B cell (primary cell): ENCODE data around the gene FIG4. TPM values are rescaled to one million over a fixed set of nuclear protein-coding genes. Genes with fewer than 3 reads are reported as not detected.

Experiments used
- ATAC-seq: fragments of 200-7000 bp; cut with Tn5 transposase; one replicate; pipeline ENCODE4 v1.10.0; 2021; ENCODE audit warnings: low read depth, mild to moderate bottlenecking, moderate number of reproducible peaks, moderate library complexity
- CTCF ChIA-PET: fragments of 350-600 bp; sonication (Branson Sonifier 250); formaldehyde crosslinking; loops from one replicate; lab custom pipeline; 2021; ENCODE audit warnings: antibody characterized with exemption, inconsistent platforms; lab: Charles Lee
- POLR2A ChIA-PET: fragments of 350-600 bp; sonication (Branson Sonifier 250); formaldehyde crosslinking; loops from one replicate; lab custom pipeline; 2021; ENCODE audit warnings: antibody characterized with exemption; lab: Charles Lee
- DNase-seq: peaks from one replicate; pipeline ENCODE4 v3.0.0; 2013
- H2AFZ ChIP-seq: 2 replicates; pipeline ENCODE4 v1.6.1; 2012; ENCODE audit warnings: mild to moderate bottlenecking, low read depth, low read length; ENCODE audit not compliant: insufficient read depth, poor library complexity, severe bottlenecking
- H3K27ac ChIP-seq, 2 donors: 1 replicate in 1 of 2; 2 replicates in 1 of 2; pipeline ENCODE4 v1.5.1; 2012 to 2013; ENCODE audit warnings: low read length in 2 of 2, mild to moderate bottlenecking in 2 of 2, moderate library complexity in 1 of 2
- H3K27me3 ChIP-seq, 4 experiments: fragments of 200-600 bp in 1 of 4; sonication (generic) in 1 of 4; replicated peaks in 1 of 4; 1 replicate in 2 of 4; 2 replicates in 2 of 4; pipeline versions ENCODE4 v1.6.1 to v1.7.0; 2013 to 2016; ENCODE audit warnings: low read length in 3 of 4, mild to moderate bottlenecking in 2 of 4, mixed read lengths in 1 of 4, moderate library complexity in 1 of 4; ENCODE audit not compliant: insufficient read depth in 4 of 4, control insufficient read depth in 3 of 4; ENCODE audit errors: control extremely low read depth in 1 of 4
- H3K36me3 ChIP-seq, 2 experiments: replicated peaks in 1 of 2; 1 replicate in 1 of 2; 2 replicates in 1 of 2; pipeline versions ENCODE4 v1.6.1 to v1.7.1; 2013; ENCODE audit warnings: low read length in 1 of 2; ENCODE audit not compliant: insufficient read depth in 2 of 2, control insufficient read depth in 1 of 2; ENCODE audit errors: control extremely low read depth in 1 of 2, extremely low read depth in 1 of 2
- H3K4me1 ChIP-seq, 2 donors: fragments of 200-600 bp in 1 of 2; sonication (generic) in 1 of 2; 1 replicate in 1 of 2; 2 replicates in 1 of 2; pipeline versions ENCODE4 v1.5.1 to v1.6.1; 2013 to 2017; ENCODE audit warnings: low read length in 2 of 2; ENCODE audit not compliant: control insufficient read depth in 2 of 2, insufficient read depth in 2 of 2
- H3K4me2 ChIP-seq: replicated peaks from 2 replicates; pipeline ENCODE3; 2012; ENCODE audit warnings: mild to moderate bottlenecking, low read depth, low read length; ENCODE audit not compliant: poor library complexity, severe bottlenecking
- H3K4me3 ChIP-seq, 5 experiments: fragments of 200-600 bp in 1 of 5; sonication (generic) in 1 of 5; 1 replicate in 3 of 5; 2 replicates in 2 of 5; pipeline versions ENCODE4 v1.5.1 to v1.7.0; 2011 to 2016; ENCODE audit warnings: low read length in 4 of 5, mild to moderate bottlenecking in 4 of 5, low read depth in 2 of 5, control low read depth in 1 of 5, moderate library complexity in 1 of 5; ENCODE audit not compliant: insufficient read depth in 1 of 5; ENCODE audit errors: control extremely low read depth in 1 of 5, extremely low read depth in 1 of 5
- H3K79me2 ChIP-seq: fragments of 200-600 bp; sonication (generic); one replicate; pipeline ENCODE4 v1.6.0; 2016; ENCODE audit warnings: low read length; ENCODE audit not compliant: control insufficient read depth, insufficient read depth
- H3K9ac ChIP-seq: fragments of 200-600 bp; sonication (generic); 2 replicates; pipeline ENCODE4 v1.6.1; 2017; ENCODE audit warnings: mild to moderate bottlenecking, low read length, moderate library complexity
- H3K9me3 ChIP-seq, 3 donors: one replicate each; pipeline versions ENCODE4 v1.6.1 to v1.7.1; 2013; ENCODE audit warnings: low read length in 2 of 3; ENCODE audit not compliant: control insufficient read depth in 2 of 3, insufficient read depth in 1 of 3; ENCODE audit errors: control extremely low read depth in 1 of 3
- H4K20me1 ChIP-seq: 2 replicates; pipeline ENCODE4 v1.6.0; 2012; ENCODE audit warnings: mild to moderate bottlenecking, low read length; ENCODE audit not compliant: insufficient read depth, control insufficient read depth, poor library complexity, severe bottlenecking
- H3K27ac Mint-ChIP-seq: one replicate; pipeline ENCODE4 v1.8.0; 2021; ENCODE audit warnings: mixed read lengths
- H3K27me3 Mint-ChIP-seq: one replicate; pipeline ENCODE4 v1.8.0; 2021; ENCODE audit warnings: mixed read lengths
- H3K4me1 Mint-ChIP-seq: one replicate; pipeline ENCODE4 v1.8.0; 2021; ENCODE audit warnings: mixed read lengths
- H3K4me3 Mint-ChIP-seq: one replicate; pipeline ENCODE4 v1.8.0; 2021; ENCODE audit warnings: mixed read lengths
- H3K9me3 Mint-ChIP-seq: one replicate; pipeline ENCODE4 v1.8.0; 2022; ENCODE audit warnings: mixed read lengths; ENCODE audit not compliant: insufficient read depth
- CTCF ChIP-seq: fragments of 200-600 bp; IDR thresholded peaks from one replicate; pipeline ENCODE4 v1.8.0; 2022; ENCODE audit warnings: antibody characterized with exemption, mild to moderate bottlenecking
- EZH2 ChIP-seq: IDR thresholded peaks from 2 replicates; pipeline ENCODE4 v1.6.1; 2012; ENCODE audit warnings: borderline replicate concordance, low read depth, mild to moderate bottlenecking, moderate library complexity, low read length; ENCODE audit not compliant: insufficient read depth, poor library complexity, severe bottlenecking
- WGBS: methylation state at CpG from one replicate; pipeline ENCODE4 v1.1.5; 2013; ENCODE audit warnings: missing lambda C conversion rate; ENCODE audit not compliant: insufficient coverage; 5-methylcytosine and 5-hydroxymethylcytosine counted together
- intact Hi-C: fragments of 100-400 bp; cut with micrococcal nuclease; formaldehyde crosslinking; loops from one replicate; pipeline ENCODE4 v1.10.0; 2022
- polyA plus RNA-seq: library from polyadenylated mRNA; depleted of rRNA; stranded (reverse); fragments of >200 nt; gene quantifications from 2 replicates; pipeline ENCODE4 v1.2.3, GENCODE V29; 2012
- total RNA-seq, 2 donors: library from RNA; stranded (reverse); fragments of 120-200 nt in 1 of 2; gene quantifications; 1 replicate in 1 of 2; 2 replicates in 1 of 2; pipeline versions ENCODE4 v1.2.3 to v1.2.4, GENCODE V29; 2013 to 2022

Gene FIG4
- total and polyA plus RNA-seq, 2 donors (not counting 1 experiment from before 2014, with no cell fraction given): 28.2 to 31.5 TPM

GRCh38 chr6:109747221-109747620 is 56.1 kb downstream of the FIG4 start:
- ATAC-seq: no peak
- H3K27ac Mint-ChIP-seq: no peak overlapping the region
- H3K9me3 Mint-ChIP-seq: no peaks in the 10 kb centered on the region
- DNase-seq: no peak
- WGBS: 93% methylated on average over 2 of the region's 2 CpGs
- Histone ChIP-seq H4K20me1 (peaks cover 8% of the 10 kb centered on the region), H3K4me3 (no peak overlapping the region), H3K4me1 (peaks cover 4 to 6% of the 10 kb centered on the region in 2 donors), H3K36me3 (peaks cover 5 to 33% of the 10 kb centered on the region in 2 experiments), H3K9me3 (no peaks in the 10 kb centered on the region), H3K4me2 (no peak overlapping the region), H3K27ac (no peak overlapping the region), H3K9ac (no peak overlapping the region), H3K27me3 (no peaks in the 10 kb centered on the region), H3K79me2 (peaks cover 14% of the 10 kb centered on the region), H2AFZ (no peak overlapping the region)
- H3K4me3 Mint-ChIP-seq: no peak overlapping the region
- ChIA-PET POLR2A (no interaction called here), CTCF (no interaction called here)
- TF ChIP-seq EZH2 (no peak), CTCF (no peak)
- peaks cover 9% of the 10 kb centered on the region for H3K4me1 Mint-ChIP-seq
- intact Hi-C loops: no loop called here
- H3K27me3 Mint-ChIP-seq: no peaks in the 10 kb centered on the region

DNA sequence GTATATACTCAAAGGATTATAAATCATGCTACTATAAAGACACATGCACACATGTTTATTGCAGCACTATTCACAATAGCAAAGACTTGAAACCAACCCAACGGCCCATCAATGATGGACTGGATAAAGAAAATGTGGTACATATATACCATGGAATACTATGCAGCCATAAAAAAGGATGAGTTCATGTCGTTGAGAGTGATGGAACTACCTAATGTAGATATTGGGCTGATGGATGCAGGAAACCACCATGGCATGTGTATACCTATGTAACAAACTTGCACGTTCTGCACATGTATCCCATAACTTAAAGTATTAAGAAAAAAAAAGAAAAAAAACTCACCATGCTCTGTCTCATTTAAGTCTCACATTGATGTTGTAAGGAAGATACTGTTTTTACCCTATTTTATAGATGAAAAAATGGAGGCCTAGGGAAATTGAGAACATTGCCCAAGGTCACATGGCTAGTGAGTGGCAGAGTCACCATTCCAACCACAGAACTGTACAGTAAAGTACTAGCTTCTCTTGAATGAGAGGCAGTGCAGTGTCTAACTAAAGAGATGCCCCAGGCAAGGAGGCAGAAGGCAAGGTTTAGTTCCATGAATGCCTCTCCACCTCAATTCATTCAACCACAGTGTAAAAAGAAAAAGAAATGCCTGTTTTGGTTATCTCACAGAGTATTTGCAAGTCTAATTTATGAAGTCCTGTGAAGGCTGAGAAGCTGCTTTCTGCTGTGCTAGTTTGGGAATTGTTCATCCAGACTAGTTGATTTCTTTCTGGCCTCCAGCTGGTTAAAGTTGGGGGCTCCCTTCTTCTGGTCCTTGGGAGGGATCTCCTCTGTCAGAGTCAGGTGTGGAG is 68.2 kb downstream of the FIG4 start:
- Mint-ChIP-seq H3K27ac (peak overlapping the region; percentile 78), H3K27me3 (no peaks in the 10 kb centered on the region), H3K9me3 (no peaks in the 10 kb centered on the region), H3K4me3 (no peak overlapping the region), H3K4me1 (peaks cover 16% of the 10 kb centered on the region)
- ATAC-seq (no peak), DNase-seq (no peak)
- intact Hi-C loops: no loop called here
- ChIA-PET CTCF (interaction anchor here (2.3 kb wide), 1 partner anchor 280 kb away, joined by 9 read pairs; no protein-coding TSS in a partner anchor), POLR2A (no interaction called here)
- Histone ChIP-seq H3K4me2 (peak overlapping the region; percentile 10), H3K4me1 (peaks cover 9 to 14% of the 10 kb centered on the region in 2 donors), H3K9me3 (no peaks in the 10 kb centered on the region), H3K27me3 (no peaks in the 10 kb centered on the region), H3K79me2 (no peaks in the 10 kb centered on the region), H4K20me1 (no peaks in the 10 kb centered on the region), H2AFZ (no peak overlapping the region), H3K9ac (no peak overlapping the region), H3K36me3 (peaks cover 2 to 9% of the 10 kb centered on the region in 2 experiments), H3K27ac (peak overlapping the region in 1 of 2 donors; percentile 61), H3K4me3 (no peak overlapping the region)
- WGBS: no CpG with 5 or more reads among the region's 3 CpGs
- no peak for TF ChIP-seq EZH2
- TF ChIP-seq CTCF: no peak
